ENCODE measurements around the gene APBB3.
"Not testable (repeated sequence)": the region's sequence is repeated elsewhere in the genome, so short reads cannot be mapped to it uniquely, and the experiment has no call there.

Gene APBB3

GRCh38 chr5:140596321-140596741 lies 31.9 kb upstream of the APBB3 start:
- Histone ChIP-seq H3K4me3 (ENCODE audit: low read length) (no peak overlapping the region), H3K36me3 (ENCODE audit: insufficient read depth, low read depth, low read length) (no peaks in the 10 kb centered on the region), H3K9me3 (ENCODE audit: insufficient read depth, low read depth, low read length) (no peaks in the 10 kb centered on the region), H3K27ac (ENCODE audit: low read length) (no peak overlapping the region), H3K27me3 (ENCODE audit: insufficient read depth, low read length) (no peaks in the 10 kb centered on the region), H3K4me1 (ENCODE audit: insufficient read depth, low read length) (no peaks in the 10 kb centered on the region), H3K9ac (ENCODE audit: low read depth, low read length) (no peak overlapping the region)

- Histone ChIP-seq H3K4me3 (ENCODE audit: low read length) (no peak overlapping the region), H3K9ac (ENCODE audit: low read depth, low read length) (no peak overlapping the region), H3K36me3 (ENCODE audit: insufficient read depth, low read depth, low read length) (no peaks in the 10 kb centered on the region), H3K27me3 (ENCODE audit: insufficient read depth, low read length) (no peaks in the 10 kb centered on the region), H3K27ac (ENCODE audit: low read length) (no peak overlapping the region), H3K9me3 (ENCODE audit: insufficient read depth, low read depth, low read length) (no peaks in the 10 kb centered on the region), H3K4me1 (ENCODE audit: insufficient read depth, low read length) (no peaks in the 10 kb centered on the region)
Observed at GRCh38 chr5:140595538-140596300, 31.3 kb upstream of the APBB3 start.

- H3K4me1 ChIP-seq (ENCODE audit: insufficient read depth, low read length): no peaks in the 10 kb centered on the region
- H3K27me3 ChIP-seq (ENCODE audit: insufficient read depth, low read length): no peaks in the 10 kb centered on the region
- no peaks in the 10 kb centered on the region for H3K36me3 ChIP-seq (ENCODE audit: insufficient read depth, low read depth, low read length)
- no peak overlapping the region for H3K4me3 ChIP-seq (ENCODE audit: low read length)
- no peaks in the 10 kb centered on the region for H3K9me3 ChIP-seq (ENCODE audit: insufficient read depth, low read depth, low read length)
- no peak overlapping the region for H3K27ac ChIP-seq (ENCODE audit: low read length)
- no peak overlapping the region for H3K9ac ChIP-seq (ENCODE audit: low read depth, low read length)
Observed at GRCh38 chr5:140594169-140594568, 29.8 kb upstream of the APBB3 start.

DNA sequence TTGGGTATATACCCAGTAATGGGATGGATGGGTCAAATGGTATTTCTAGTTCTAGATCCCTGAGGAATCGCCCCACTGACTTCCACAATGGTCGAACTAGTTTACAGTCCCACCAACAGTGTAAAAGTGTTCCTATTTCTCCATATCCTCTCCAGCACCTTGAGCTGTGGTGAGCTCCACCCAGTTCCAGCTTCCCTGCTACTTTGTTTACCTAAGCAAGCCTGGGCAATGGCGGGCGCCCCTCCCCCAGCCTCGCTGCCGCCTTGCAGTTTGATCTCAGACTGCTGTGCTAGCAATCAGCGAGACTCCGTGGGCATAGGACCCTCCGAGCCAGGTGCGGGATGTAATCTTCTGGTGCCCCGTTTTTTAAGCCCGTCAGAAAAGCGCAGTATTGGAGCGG lies 28.7 kb upstream of the APBB3 start:
- not testable (repeated sequence) for H3K36me3 ChIP-seq (ENCODE audit: insufficient read depth, low read depth, low read length); H3K4me1 ChIP-seq (ENCODE audit: insufficient read depth, low read length); H3K9me3 ChIP-seq (ENCODE audit: insufficient read depth, low read depth, low read length); H3K27me3 ChIP-seq (ENCODE audit: insufficient read depth, low read length); H3K27ac ChIP-seq (ENCODE audit: low read length); H3K4me3 ChIP-seq (ENCODE audit: low read length); H3K9ac ChIP-seq (ENCODE audit: low read depth, low read length)

DNA sequence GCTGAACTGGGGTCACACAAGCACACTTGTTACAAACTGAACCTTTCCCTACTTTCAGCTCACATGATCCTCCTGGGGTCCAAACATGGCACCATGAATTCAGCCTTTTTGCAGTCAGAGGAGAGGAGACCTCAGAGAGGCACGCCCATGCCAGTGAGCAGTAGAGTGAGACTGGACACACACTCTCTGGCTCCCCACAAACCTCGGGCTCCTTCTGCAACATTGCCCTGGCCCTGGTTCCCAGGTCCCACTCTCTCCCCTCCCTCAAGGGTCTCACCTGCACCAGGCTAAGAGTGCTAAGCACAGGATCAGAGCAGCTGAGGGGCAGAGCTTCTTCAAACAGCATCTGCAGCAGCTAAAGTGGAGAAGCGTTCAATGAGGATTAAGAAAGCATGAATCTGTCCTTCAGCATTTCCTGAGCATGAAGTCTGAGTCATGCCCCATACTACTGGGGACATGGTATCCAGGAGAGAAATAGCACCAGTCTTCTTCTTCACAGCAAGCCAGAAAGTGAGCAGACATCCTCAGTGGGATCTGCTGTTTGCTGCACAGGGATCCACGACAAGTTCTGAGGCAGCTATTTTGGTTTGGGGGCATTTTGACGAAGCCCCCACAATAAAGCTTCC lies 27.5 kb upstream of the APBB3 start:
- Histone ChIP-seq H3K27me3 (ENCODE audit: insufficient read depth, low read length) (no peaks in the 10 kb centered on the region), H3K27ac (ENCODE audit: low read length) (no peak overlapping the region), H3K4me3 (ENCODE audit: low read length) (no peak overlapping the region), H3K9me3 (ENCODE audit: insufficient read depth, low read depth, low read length) (no peaks in the 10 kb centered on the region), H3K4me1 (ENCODE audit: insufficient read depth, low read length) (no peaks in the 10 kb centered on the region), H3K9ac (ENCODE audit: low read depth, low read length) (no peak overlapping the region), H3K36me3 (ENCODE audit: insufficient read depth, low read depth, low read length) (no peaks in the 10 kb centered on the region)

- Histone ChIP-seq H3K9me3 (ENCODE audit: insufficient read depth, low read depth, low read length) (no peaks in the 10 kb centered on the region), H3K36me3 (ENCODE audit: insufficient read depth, low read depth, low read length) (no peaks in the 10 kb centered on the region), H3K4me1 (ENCODE audit: insufficient read depth, low read length) (no peaks in the 10 kb centered on the region), H3K4me3 (ENCODE audit: low read length) (no peak overlapping the region), H3K27ac (ENCODE audit: low read length) (no peak overlapping the region), H3K27me3 (ENCODE audit: insufficient read depth, low read length) (no peaks in the 10 kb centered on the region), H3K9ac (ENCODE audit: low read depth, low read length) (no peak overlapping the region)
Observed at GRCh38 chr5:140590861-140591260, 26.5 kb upstream of the APBB3 start.

DNA sequence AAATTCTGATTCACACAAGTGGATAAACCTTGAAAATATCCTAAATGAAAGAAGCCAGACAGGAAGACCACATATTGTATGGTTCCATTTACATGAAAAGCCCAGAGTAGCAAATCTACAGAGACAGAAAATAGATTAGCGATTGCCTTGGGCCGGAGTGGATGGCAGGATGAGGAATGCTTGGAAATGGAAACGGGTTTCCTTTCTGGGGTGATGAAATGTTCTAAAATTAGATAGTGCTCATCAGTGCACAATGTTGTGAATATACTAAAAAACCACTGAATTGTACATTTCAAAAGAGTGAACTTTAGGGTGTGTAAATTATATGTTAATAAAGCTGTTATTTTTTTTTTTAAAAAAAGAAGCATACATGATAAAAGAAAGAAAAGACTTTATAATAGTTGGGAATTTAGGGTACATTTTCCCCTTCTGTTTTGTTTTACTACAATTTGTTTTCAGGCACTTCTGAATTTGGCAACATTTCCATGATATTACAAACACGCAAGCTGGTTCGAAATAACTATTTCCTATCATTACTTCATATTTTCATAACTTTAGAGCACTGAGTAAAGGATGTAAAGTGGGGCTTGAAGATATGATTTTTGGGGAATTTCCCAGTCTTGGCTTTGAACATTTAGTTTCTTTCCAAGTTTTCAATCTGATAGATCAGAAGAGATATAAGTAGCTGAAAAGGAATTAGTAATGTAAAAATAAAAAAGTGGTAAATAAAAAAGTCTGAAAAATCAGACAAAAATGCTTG lies 24.1 kb upstream of the APBB3 start:
- Histone ChIP-seq H3K27me3 (ENCODE audit: insufficient read depth, low read length) (no peaks in the 10 kb centered on the region), H3K9ac (ENCODE audit: low read depth, low read length) (no peak overlapping the region), H3K4me1 (ENCODE audit: insufficient read depth, low read length) (no peaks in the 10 kb centered on the region), H3K27ac (ENCODE audit: low read length) (no peak overlapping the region), H3K4me3 (ENCODE audit: low read length) (no peak overlapping the region), H3K9me3 (ENCODE audit: insufficient read depth, low read depth, low read length) (no peaks in the 10 kb centered on the region), H3K36me3 (ENCODE audit: insufficient read depth, low read depth, low read length) (no peaks in the 10 kb centered on the region)

- no peaks in the 10 kb centered on the region for H3K36me3 ChIP-seq (ENCODE audit: insufficient read depth, low read depth, low read length)
- H3K4me3 ChIP-seq (ENCODE audit: low read length): no peak overlapping the region
- no peaks in the 10 kb centered on the region for H3K27me3 ChIP-seq (ENCODE audit: insufficient read depth, low read length)
- no peaks in the 10 kb centered on the region for H3K4me1 ChIP-seq (ENCODE audit: insufficient read depth, low read length)
- H3K9me3 ChIP-seq (ENCODE audit: insufficient read depth, low read depth, low read length): no peaks in the 10 kb centered on the region
- no peak overlapping the region for H3K27ac ChIP-seq (ENCODE audit: low read length)
- no peak overlapping the region for H3K9ac ChIP-seq (ENCODE audit: low read depth, low read length)
Observed at GRCh38 chr5:140587495-140587894, 23.1 kb upstream of the APBB3 start.

DNA sequence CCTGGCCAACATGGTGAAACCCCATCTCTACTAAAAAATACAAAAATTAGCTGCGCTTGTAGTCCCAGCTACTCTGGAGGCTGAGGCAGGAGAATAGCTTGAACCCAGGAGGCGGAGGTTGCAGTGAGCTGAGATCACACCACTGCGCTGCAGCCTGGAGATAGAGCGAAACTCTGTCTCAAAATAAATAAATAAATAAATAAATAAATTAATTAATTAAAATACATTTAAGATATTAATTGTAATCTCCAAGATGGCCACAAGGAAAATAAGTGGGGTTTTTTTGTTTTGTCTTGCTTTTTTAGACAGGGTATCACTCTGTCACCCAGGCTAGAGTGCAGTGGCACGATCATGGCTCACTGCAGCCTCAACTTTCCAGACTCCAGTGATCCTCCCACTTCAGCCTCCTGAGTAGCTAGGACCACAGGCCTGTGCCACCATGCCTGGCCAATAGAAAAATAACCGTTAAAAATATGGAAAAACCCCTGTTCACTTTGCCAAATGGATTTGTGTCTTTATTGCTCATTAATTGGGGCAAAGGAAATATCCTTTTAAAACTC lies 14.9 kb upstream of the APBB3 start:
- H3K9ac ChIP-seq (ENCODE audit: low read depth, low read length); H3K9me3 ChIP-seq (ENCODE audit: insufficient read depth, low read depth, low read length); H3K4me1 ChIP-seq (ENCODE audit: insufficient read depth, low read length); H3K27me3 ChIP-seq (ENCODE audit: insufficient read depth, low read length); H3K4me3 ChIP-seq (ENCODE audit: low read length); H3K27ac ChIP-seq (ENCODE audit: low read length); H3K36me3 ChIP-seq (ENCODE audit: insufficient read depth, low read depth, low read length): not testable (repeated sequence)

DNA sequence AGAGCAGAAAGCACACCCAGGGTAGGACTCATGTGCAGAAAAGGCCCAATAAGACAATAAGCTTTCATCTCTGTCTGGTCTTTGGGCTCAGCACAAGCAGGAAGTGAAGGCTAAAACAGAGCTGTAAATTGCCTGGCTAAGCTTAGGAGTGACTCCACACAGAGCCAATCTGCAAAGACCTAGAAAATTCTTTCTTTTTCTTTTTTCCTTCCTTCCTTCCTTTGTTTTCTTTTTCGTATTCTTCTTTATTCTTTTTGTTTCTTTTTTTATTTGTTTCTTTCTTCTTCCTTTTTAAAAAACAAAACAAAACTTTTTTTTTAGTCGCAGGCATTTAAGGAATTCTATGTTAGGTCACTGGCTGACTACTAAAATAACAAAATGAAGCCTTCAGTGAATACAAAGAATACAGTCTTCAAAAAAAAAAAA lies 12.4 kb upstream of the APBB3 start:
- Histone ChIP-seq H3K9ac (ENCODE audit: low read depth, low read length) (no peak overlapping the region), H3K36me3 (ENCODE audit: insufficient read depth, low read depth, low read length) (no peaks in the 10 kb centered on the region), H3K27me3 (ENCODE audit: insufficient read depth, low read length) (no peaks in the 10 kb centered on the region), H3K4me3 (ENCODE audit: low read length) (no peak overlapping the region), H3K4me1 (ENCODE audit: insufficient read depth, low read length) (no peaks in the 10 kb centered on the region), H3K9me3 (ENCODE audit: insufficient read depth, low read depth, low read length) (no peaks in the 10 kb centered on the region), H3K27ac (ENCODE audit: low read length) (no peak overlapping the region)

GRCh38 chr5:140575309-140575708 lies 10.9 kb upstream of the APBB3 start:
- Histone ChIP-seq H3K36me3 (ENCODE audit: insufficient read depth, low read depth, low read length) (no peaks in the 10 kb centered on the region), H3K27ac (ENCODE audit: low read length) (no peak overlapping the region), H3K9ac (ENCODE audit: low read depth, low read length) (no peak overlapping the region), H3K27me3 (ENCODE audit: insufficient read depth, low read length) (no peaks in the 10 kb centered on the region), H3K4me3 (ENCODE audit: low read length) (no peak overlapping the region), H3K9me3 (ENCODE audit: insufficient read depth, low read depth, low read length) (no peaks in the 10 kb centered on the region), H3K4me1 (ENCODE audit: insufficient read depth, low read length) (no peaks in the 10 kb centered on the region)

Data from iPS-20b (cell line).